K562 (cell line): ENCODE measurements around the gene NPM3. TPM values are rescaled to one million over a fixed set of nuclear protein-coding genes. Genes with fewer than 3 reads are reported as not detected.

ENCODE experiments used
- ATAC-seq: fragments of 200-7000 bp; cut with Tn5 transposase; 3 replicates; pipeline ENCODE4 v1.9.1; 2020; ENCODE audit warnings: moderate library complexity
- BruUV-seq: library from RNA; stranded (reverse); fragments of 400-500 nt; replicated peaks from 2 replicates; lab custom pipeline; 2021; lab: Mats Ljungman, UMichigan
- CTCF ChIA-PET: fragments of 300-600 bp; formaldehyde crosslinking; extraction: SDS; loops from one replicate; lab custom pipeline; 2021; ENCODE audit warnings: low intra/inter-chr PET ratio; lab: Yijun Ruan, JAX
- POLR2A ChIA-PET: fragments of 300-600, 350-650 bp; sonication (Branson Sonifier 250); formaldehyde crosslinking; extraction: SDS; loops from one replicate; lab custom pipeline; 2021; ENCODE audit warnings: antibody characterized with exemption, inconsistent platforms; lab: Yijun Ruan, JAX
- DNase-seq, 4 experiments: peaks; one replicate each; pipeline versions ENCODE4 v3.0.0 to v3.0.0-alpha.2; 2011 to 2018; ENCODE audit warnings: low spot score in 3 of 4, mixed read lengths in 3 of 4; ENCODE audit errors: extremely low read depth in 1 of 4
- FAIRE-seq: peaks from 2 replicates; lab custom pipeline; 2011; peaks lifted over from hg19 to GRCh38; lab: Jason Lieb, UNC
- H2AFZ ChIP-seq: 2 replicates; pipeline ENCODE4 v1.6.0; 2011; ENCODE audit warnings: low read depth, low read length, control low read depth, inconsistent platforms
- H3K27ac ChIP-seq: fragments of 200-600 bp; 3 replicates; pipeline ENCODE4 v1.8.0; 2011; ENCODE audit warnings: low read depth, mild to moderate bottlenecking, control low read depth, inconsistent platforms, low read length, moderate library complexity, mixed read lengths; ENCODE audit errors: extremely low read depth
- H3K27me3 ChIP-seq, 2 experiments: fragments of 300-600 bp in 1 of 2; 2 replicates in 1 of 2; 3 replicates in 1 of 2; pipeline versions ENCODE4 v1.6.0 to v1.8.0; 2011; ENCODE audit warnings: inconsistent platforms in 2 of 2, low read length in 2 of 2, mild to moderate bottlenecking in 1 of 2, mixed read lengths in 1 of 2, moderate library complexity in 1 of 2; ENCODE audit not compliant: control insufficient read depth in 2 of 2, insufficient read depth in 2 of 2
- H3K36me3 ChIP-seq: fragments of 300-600 bp; 3 replicates; pipeline ENCODE4 v1.8.0; 2011; ENCODE audit warnings: mild to moderate bottlenecking, low read length, inconsistent platforms; ENCODE audit not compliant: control insufficient read depth, insufficient read depth
- H3K4me1 ChIP-seq, 2 experiments: fragments of 200-600 bp in 1 of 2; replicated peaks in 1 of 2; 2 replicates in 1 of 2; 3 replicates in 1 of 2; pipeline versions ENCODE4 v1.5.1 to v1.8.0; 2011; ENCODE audit warnings: inconsistent platforms in 2 of 2, low read length in 2 of 2, mild to moderate bottlenecking in 1 of 2, mixed read lengths in 1 of 2, moderate library complexity in 1 of 2; ENCODE audit not compliant: control insufficient read depth in 2 of 2, insufficient read depth in 2 of 2
- H3K4me2 ChIP-seq: 2 replicates; pipeline ENCODE4 v1.6.1; 2011; ENCODE audit warnings: low read length, control low read depth, inconsistent platforms, mixed read lengths; ENCODE audit not compliant: insufficient read depth
- H3K4me3 ChIP-seq: fragments of 200-600 bp; sonication (generic), shearing (Covaris generic); 2 replicates; pipeline ENCODE4 v1.5.1; 2016; ENCODE audit warnings: control low read depth, inconsistent platforms
- H3K79me2 ChIP-seq: fragments of 200-600 bp; 3 replicates; pipeline ENCODE4 v1.8.0; 2011; ENCODE audit warnings: low read length, inconsistent platforms; ENCODE audit not compliant: control insufficient read depth, insufficient read depth
- H3K9ac ChIP-seq, 2 experiments: 2 replicates each; pipeline versions ENCODE4 v1.6.0 to v1.6.1; 2011; ENCODE audit warnings: low read depth in 2 of 2, low read length in 2 of 2, control low read depth in 1 of 2, inconsistent platforms in 1 of 2, mild to moderate bottlenecking in 1 of 2, mixed read lengths in 1 of 2; ENCODE audit not compliant: insufficient read depth in 1 of 2
- H3K9me1 ChIP-seq: one replicate; pipeline ENCODE4 v1.6.0; 2011; ENCODE audit warnings: inconsistent platforms, mild to moderate bottlenecking, low read length, moderate library complexity; ENCODE audit not compliant: control insufficient read depth, insufficient read depth
- H3K9me3 ChIP-seq: replicated peaks from 2 replicates; pipeline ENCODE4 v1.5.1; 2011; ENCODE audit warnings: low read depth, low read length, inconsistent platforms; ENCODE audit not compliant: control insufficient read depth, insufficient read depth
- H4K20me1 ChIP-seq: replicated peaks from 2 replicates; pipeline ENCODE4 v1.6.1; 2011; ENCODE audit warnings: low read length, inconsistent platforms, mixed read lengths; ENCODE audit not compliant: control insufficient read depth, insufficient read depth
- ADNP ChIP-seq: fragments of 200-800 bp; sonication (Bioruptor generic); IDR thresholded peaks from 2 replicates; pipeline ENCODE4 v1.6.1; 2016; ENCODE audit warnings: missing genetic modification characterization, missing compliant biosample characterization
- CHD1 ChIP-seq: fragments of 200-600 bp; sonication (generic); IDR thresholded peaks from one replicate; pipeline ENCODE4 v1.6.1; 2012; ENCODE audit warnings: mild to moderate bottlenecking, moderate library complexity, low read length, inconsistent platforms
- CUX1 ChIP-seq: fragments of 200-800 bp; sonication (Bioruptor generic); IDR thresholded peaks from 2 replicates; pipeline ENCODE4 v1.6.1; 2016; ENCODE audit warnings: missing genetic modification characterization, missing compliant biosample characterization
- FOXA3 ChIP-seq, 2 experiments: fragments of 450-650 bp in 1 of 2; sonication (generic) in 1 of 2; formaldehyde crosslinking; IDR thresholded peaks in 1 of 2; conservative IDR thresholded peaks in 1 of 2; 2 replicates each; pipeline versions ENCODE4 v1.4.0 to v1.8.0; 2020 to 2022; ENCODE audit warnings: mild to moderate bottlenecking in 2 of 2, missing genetic modification reagents in 1 of 2
- KLF10 ChIP-seq: fragments of 250-450 bp; sonication (Bioruptor Pico); IDR thresholded peaks from 2 replicates; pipeline ENCODE4 v1.6.1; 2021; ENCODE audit warnings: matching md5 sums
- NR2C1 ChIP-seq, 2 experiments: fragments of 450-650 bp; IDR thresholded peaks; 2 replicates each; pipeline ENCODE4 v1.6.1; 2017; ENCODE audit warnings: mild to moderate bottlenecking in 2 of 2, antibody characterized with exemption in 1 of 2, inconsistent platforms in 1 of 2, missing compliant biosample characterization in 1 of 2, missing genetic modification characterization in 1 of 2
- PHF20 ChIP-seq: fragments of 450-650 bp; IDR thresholded peaks from 2 replicates; pipeline ENCODE4 v1.6.1; 2018; ENCODE audit not compliant: partially characterized antibody
- POLR2AphosphoS5 ChIP-seq: IDR thresholded peaks from 2 replicates; pipeline ENCODE4 v1.6.1; 2011; ENCODE audit warnings: mild to moderate bottlenecking, low read depth, low read length, moderate library complexity; ENCODE audit not compliant: control insufficient read depth, insufficient read depth
- SP2 ChIP-seq: IDR thresholded peaks from 2 replicates; pipeline ENCODE4 v1.6.1; 2011; ENCODE audit warnings: mild to moderate bottlenecking, low read depth, low read length, moderate library complexity; ENCODE audit not compliant: poor library complexity, severe bottlenecking; ENCODE audit errors: extremely low read depth
- ZNF561 ChIP-seq: fragments of 450-650 bp; formaldehyde crosslinking; conservative IDR thresholded peaks from 2 replicates; pipeline ENCODE4 v1.4.0; 2020; ENCODE audit warnings: mild to moderate bottlenecking, moderate library complexity
- ZNF583 ChIP-seq: fragments of 250-450 bp; sonication (Bioruptor Pico); IDR thresholded peaks from 2 replicates; pipeline ENCODE4 v1.4.0; 2020
- ZNF639 ChIP-seq, 2 experiments: fragments of 200-800 bp in 1 of 2; sonication (Bioruptor generic) in 1 of 2; sonication (generic) in 1 of 2; formaldehyde crosslinking in 1 of 2; IDR thresholded peaks in 1 of 2; conservative IDR thresholded peaks in 1 of 2; 2 replicates each; pipeline versions ENCODE4 v1.5.0 to v1.6.1; 2016 to 2020; ENCODE audit warnings: missing compliant biosample characterization in 1 of 2, missing genetic modification characterization in 1 of 2, missing genetic modification reagents in 1 of 2
- ZNF764 ChIP-seq: fragments of 250-450 bp; sonication (Bioruptor Pico); IDR thresholded peaks from 2 replicates; pipeline ENCODE4 v1.4.0; 2020; ENCODE audit warnings: low read depth, mild to moderate bottlenecking, moderate library complexity
- ZNF79 ChIP-seq: fragments of 250-450 bp; sonication (Bioruptor Pico); IDR thresholded peaks from 2 replicates; pipeline ENCODE4 v1.4.0; 2020; ENCODE audit warnings: low read depth, mild to moderate bottlenecking, moderate library complexity
- WGBS: fragments of 100-300 bp; shearing (Covaris generic); methylation state at CpG from one replicate; pipeline ENCODE4 v1.1.6; 2016; ENCODE audit warnings: low coverage, mixed read lengths; ENCODE audit not compliant: insufficient coverage; ENCODE audit errors: missing lambda C conversion rate; 5-methylcytosine and 5-hydroxymethylcytosine counted together
- in situ Hi-C: fragments of 300-500 bp; cut with MboI; formaldehyde crosslinking; loops from 4 replicates; pipeline ENCODE4 v1.15.0; 2018; ENCODE audit warnings: inconsistent platforms, mixed read lengths
- intact Hi-C: fragments of 100-400 bp; cut with micrococcal nuclease; formaldehyde crosslinking; loops from 2 replicates; pipeline ENCODE4 v1.14.2; 2022
- polyA plus RNA-seq, 8 experiments: library from polyadenylated mRNA; depleted of rRNA in 4 of 8; stranded (reverse) in 5 of 8; unstranded in 3 of 8; fragments of >200 nt; fragmentation: Nextera tagmentation in 2 of 8; fragmentation: Illumina TruSeq in 1 of 8; extraction: Ambion mirVana in 2 of 8; extraction: Trizol in 1 of 8; gene quantifications; 2 replicates each; pipeline versions ENCODE4 v1.2.1 to v1.2.3, GENCODE V29; 2011 to 2014; ENCODE audit warnings: inconsistent platforms in 1 of 8, missing spikeins in 1 of 8
- total RNA-seq, 7 experiments: library from RNA; depleted of rRNA in 6 of 7; stranded (reverse); fragments of >200 nt in 6 of 7; fragmentation: Illumina TruSeq in 2 of 7; extraction: Trizol in 2 of 7; gene quantifications; 2 replicates each; pipeline versions ENCODE4 v1.2.1 to v1.2.3, GENCODE V29; 2011 to 2021; ENCODE audit warnings: low replicate concordance in 1 of 7

The NPM3 gene
- total and polyA plus RNA-seq, 9 of the 15 experiments (the other 6 are each of a cell fraction or from before 2014, with no cell fraction given) = 15.2 to 239 (median 114) TPM

GRCh38 chr10:101771380-101771779, 11.9 kb downstream of the NPM3 start:
- intact Hi-C loops (no loop called here), in situ Hi-C loops (no loop called here)
- Histone ChIP-seq H3K79me2 (no peaks in the 10 kb centered on the region), H3K9me1 (no peaks in the 10 kb centered on the region), H3K9me3 (no peaks in the 10 kb centered on the region), H3K36me3 (no peaks in the 10 kb centered on the region), H3K4me3 (no peak overlapping the region), H3K4me1 (peaks cover 0 to 22% of the 10 kb centered on the region in 2 experiments; a peak in 2 of 5 replicates), H3K27ac (no peak overlapping the region), H3K9ac (peak overlapping the region in 1 of 2 experiments; percentile 60; a peak in 1 of 4 replicates), H3K4me2 (no peak overlapping the region), H4K20me1 (0 out of 2 replicates have a peak, but pooled peaks cover 5% of the 10 kb centered on the region), H2AFZ (no peak overlapping the region), H3K27me3 (peaks cover 10 to 32% of the 10 kb centered on the region in 2 experiments; a peak in 4 of 5 replicates)
- no TSS peak for BruUV-seq
- FAIRE-seq = no peak
- ChIA-PET POLR2A (interaction anchor here (0.7 to 1.4 kb wide), 5 partner anchors 11 to 190 kb away, joined by 3 to 5 read pairs (median 3); partner anchors contain the start of gene NPM3), CTCF (no interaction called here)
- no peak for DNase-seq
- ATAC-seq = no peak
- 50% methylated on average over 9 of the region's 10 CpGs for WGBS
- TF ChIP-seq ZNF79 (CRISPR knock-in tag) (no peak), ADNP (tag) (no peak), CHD1 (no peak), POLR2AphosphoS5 (no peak), KLF10 (CRISPR knock-in tag) (no peak), NR2C1 (IDR thresholded peaks at IDR 0.05) (no peak), NR2C1 (tag; IDR thresholded peaks at IDR 0.05) (no peak), PHF20 (no peak), ZNF583 (CRISPR knock-in tag) (no peak), CUX1 (no peak), SP2 (no peak), ZNF639 (CRISPR knock-in tag; conservative IDR thresholded peaks at IDR 0.05 in 1 of 2, IDR thresholded peaks at IDR 0.05 in 1 of 2) (no peak), FOXA3 (CRISPR knock-in tag; conservative IDR thresholded peaks at IDR 0.05 in 1 of 2, IDR thresholded peaks at IDR 0.05 in 1 of 2) (no peak), ZNF764 (CRISPR knock-in tag) (no peak), ZNF561 (CRISPR knock-in tag) (no peak)
